HepG2 (cell line): ENCODE data around the gene OPRL1. TPM values are rescaled to one million over a fixed set of nuclear protein-coding genes. Genes with fewer than 3 reads are reported as not detected.

Experiments used
- AHR ChIP-seq: IDR thresholded peaks from 2 replicates; pipeline ENCODE4 v1.6.1; 2018; ENCODE audit warnings: missing genetic modification reagents, missing compliant biosample characterization
- FOXM1 ChIP-seq: sonication (generic); formaldehyde crosslinking; IDR thresholded peaks from 2 replicates; pipeline ENCODE4 v1.5.0; 2020; ENCODE audit warnings: missing genetic modification reagents
- HNRNPK ChIP-seq: fragments of 200-400 bp; formaldehyde crosslinking; IDR thresholded peaks from 2 replicates; pipeline ENCODE4 v1.6.1; 2018; ENCODE audit warnings: low read length, low read depth, moderate library complexity, mild to moderate bottlenecking; ENCODE audit not compliant: poor library complexity, severe bottlenecking
- HNRNPLL ChIP-seq: fragments of 200-400 bp; formaldehyde crosslinking; IDR thresholded peaks from 2 replicates; pipeline ENCODE4 v1.6.1; 2017; ENCODE audit warnings: mild to moderate bottlenecking, low read depth, low read length; ENCODE audit not compliant: poor library complexity, severe bottlenecking
- HOXA5 ChIP-seq: sonication (generic); formaldehyde crosslinking; IDR thresholded peaks from 2 replicates; pipeline ENCODE4 v1.4.0; 2020; ENCODE audit warnings: missing genetic modification reagents
- HOXD1 ChIP-seq: sonication (generic); formaldehyde crosslinking; IDR thresholded peaks from 2 replicates; pipeline ENCODE4 v1.5.0; 2020; ENCODE audit warnings: missing genetic modification reagents
- NCOA2 ChIP-seq: sonication (generic); formaldehyde crosslinking; IDR thresholded peaks from 2 replicates; pipeline ENCODE4 v1.8.0; 2022; ENCODE audit warnings: inconsistent platforms
- NFIB ChIP-seq: sonication (generic); formaldehyde crosslinking; IDR thresholded peaks from 2 replicates; pipeline ENCODE4 v1.9.0; 2021; ENCODE audit warnings: missing genetic modification reagents, mild to moderate bottlenecking, borderline replicate concordance
- SP140L ChIP-seq: sonication (generic); formaldehyde crosslinking; IDR thresholded peaks from 2 replicates; pipeline ENCODE4 v1.4.0; 2020; ENCODE audit warnings: missing genetic modification reagents, borderline replicate concordance
- SRSF4 ChIP-seq: fragments of 200-400 bp; formaldehyde crosslinking; IDR thresholded peaks from one replicate; pipeline ENCODE4 v1.6.1; 2018; ENCODE audit warnings: mild to moderate bottlenecking, low read depth, low read length, moderate library complexity; ENCODE audit not compliant: poor library complexity, severe bottlenecking
- SSRP1 ChIP-seq: IDR thresholded peaks from 2 replicates; pipeline ENCODE4 v1.6.1; 2016; ENCODE audit warnings: control low read depth
- TBL1XR1 ChIP-seq: fragments of 150-350 bp; IDR thresholded peaks from 2 replicates; pipeline ENCODE4 v1.6.1; 2014; ENCODE audit warnings: borderline replicate concordance, low read length; ENCODE audit not compliant: partially characterized antibody
- TBP ChIP-seq: sonication (generic); formaldehyde crosslinking; IDR thresholded peaks from 2 replicates; pipeline ENCODE4 v1.5.0; 2020; ENCODE audit warnings: missing genetic modification reagents
- THAP8 ChIP-seq: sonication (generic); formaldehyde crosslinking; IDR thresholded peaks from 2 replicates; pipeline ENCODE4 v1.5.1; 2020; ENCODE audit warnings: missing genetic modification reagents, mild to moderate bottlenecking, borderline replicate concordance
- ZBTB42 ChIP-seq: sonication (generic); formaldehyde crosslinking; IDR thresholded peaks from 2 replicates; pipeline ENCODE4 v1.5.0; 2020; ENCODE audit warnings: mild to moderate bottlenecking, missing genetic modification reagents
- ZKSCAN8 ChIP-seq: IDR thresholded peaks from 2 replicates; pipeline ENCODE4 v1.6.1; 2016; ENCODE audit warnings: borderline replicate concordance, missing genetic modification reagents, missing compliant biosample characterization
- ZMYM3 ChIP-seq: sonication (generic); formaldehyde crosslinking; IDR thresholded peaks from 2 replicates; pipeline ENCODE4 v1.5.1; 2020; ENCODE audit warnings: mild to moderate bottlenecking, missing genetic modification reagents
- ZNF180 ChIP-seq: sonication (generic); formaldehyde crosslinking; IDR thresholded peaks from 2 replicates; pipeline ENCODE4 v1.4.0; 2020; ENCODE audit warnings: low read depth, missing genetic modification reagents, borderline replicate concordance
- ZNF205 ChIP-seq: IDR thresholded peaks from 2 replicates; pipeline ENCODE4 v1.6.1; 2018; ENCODE audit warnings: missing biosample characterization, missing genetic modification reagents
- ZNF24 ChIP-seq: fragments of 450-650 bp; IDR thresholded peaks from 2 replicates; pipeline ENCODE4 v1.6.1; 2017; ENCODE audit warnings: antibody characterized with exemption, mild to moderate bottlenecking
- ZNF530 ChIP-seq: sonication (generic); formaldehyde crosslinking; IDR thresholded peaks from 2 replicates; pipeline ENCODE4 v1.5.0; 2020; ENCODE audit warnings: low read depth, mild to moderate bottlenecking, missing genetic modification reagents
- ZNF605 ChIP-seq: sonication (generic); formaldehyde crosslinking; IDR thresholded peaks from 2 replicates; pipeline ENCODE4 v1.8.0; 2022; ENCODE audit warnings: mild to moderate bottlenecking, missing genetic modification reagents
- ZNF629 ChIP-seq: sonication (generic); formaldehyde crosslinking; conservative IDR thresholded peaks from 2 replicates; pipeline ENCODE4 v1.5.0; 2020; ENCODE audit warnings: missing genetic modification reagents
- ZSCAN25 ChIP-seq: sonication (generic); formaldehyde crosslinking; IDR thresholded peaks from 2 replicates; pipeline ENCODE4 v1.8.0; 2022; ENCODE audit warnings: mild to moderate bottlenecking, missing genetic modification reagents
- ZUFSP ChIP-seq: sonication (generic); formaldehyde crosslinking; IDR thresholded peaks from 2 replicates; pipeline ENCODE4 v1.9.0; 2021; ENCODE audit warnings: missing genetic modification reagents, mild to moderate bottlenecking, borderline replicate concordance
- ZXDC ChIP-seq: sonication (generic); formaldehyde crosslinking; IDR thresholded peaks from 2 replicates; pipeline ENCODE4 v1.5.0; 2020; ENCODE audit warnings: mild to moderate bottlenecking, missing genetic modification reagents
- polyA plus RNA-seq, 8 experiments: library from polyadenylated mRNA; depleted of rRNA in 3 of 8; stranded (reverse) in 7 of 8; unstranded in 1 of 8; fragments of >200 nt; fragmentation: Illumina TruSeq in 4 of 8; extraction: Trizol in 4 of 8; gene quantifications; 2 replicates each; pipeline versions ENCODE4 v1.2.1 to v1.2.3, GENCODE V29; 2011 to 2016; ENCODE audit warnings: low read depth in 4 of 8, missing spikeins in 1 of 8, mixed read lengths in 1 of 8; ENCODE audit not compliant: insufficient read depth in 1 of 8
- total RNA-seq, 5 experiments: library from RNA; depleted of rRNA; stranded (reverse); fragments of >200 nt; fragmentation: Illumina TruSeq; extraction: Trizol; gene quantifications; 2 replicates each; pipeline ENCODE4 v1.2.3, GENCODE V29; 2016; ENCODE audit warnings: low read depth in 1 of 5

OPRL1 gene
- total and polyA plus RNA-seq, 2 of the 13 experiments (the other 11 are each of a cell fraction or from before 2014, with no cell fraction given): 0.35 to 0.71 TPM

- TF ChIP-seq TBP (CRISPR knock-in tag) (no peak), ZNF205 (CRISPR knock-in tag) (peak; percentile 28; the same call in 1 of the 2 replicates), HNRNPK (peak; percentile 97), ZKSCAN8 (CRISPR knock-in tag) (no peak), FOXM1 (CRISPR knock-in tag) (no peak), ZBTB42 (no peak), SP140L (CRISPR knock-in tag) (no peak), NCOA2 (CRISPR knock-in tag) (no peak), HNRNPLL (peak; percentile 94), ZNF629 (CRISPR knock-in tag) (no peak), SRSF4 (no peak), ZMYM3 (CRISPR knock-in tag) (no peak), ZXDC (CRISPR knock-in tag) (no peak), THAP8 (CRISPR knock-in tag) (no peak; the same call in 1 of the 2 replicates), SSRP1 (peak; percentile 96), HOXA5 (CRISPR knock-in tag) (no peak; the same call in 1 of the 2 replicates), ZNF180 (CRISPR knock-in tag) (no peak), ZNF605 (peak; percentile 64), ZNF530 (CRISPR knock-in tag) (no peak), AHR (CRISPR knock-in tag) (no peak; the same call in none of the 2 replicates), TBL1XR1 (no peak), NFIB (no peak), ZUFSP (CRISPR knock-in tag) (no peak), ZNF24 (no peak), ZSCAN25 (CRISPR knock-in tag) (no peak), HOXD1 (CRISPR knock-in tag) (no peak)
Observed at GRCh38 chr20:64042054-64042781, 37.7 kb upstream of the OPRL1 start (continued).
